CD14-positive monocyte (primary cell): ENCODE results near the gene METTL21A. TPM values are rescaled to one million over a fixed set of nuclear protein-coding genes. Genes with fewer than 3 reads are reported as not detected.
A peak's percentile ranks its signal among the peaks of the same experiment; 100 is the strongest.

Source experiments
- DNase-seq, 3 donors: peaks; one replicate each; pipeline ENCODE4 v3.0.0-alpha.2; 2011 to 2022
- H2AFZ ChIP-seq: 2 replicates; pipeline ENCODE4 v1.6.0; 2012; ENCODE audit warnings: mild to moderate bottlenecking, low read depth, low read length, inconsistent platforms; ENCODE audit not compliant: insufficient read depth, poor library complexity, severe bottlenecking
- H3K27ac ChIP-seq, 2 donors: 1 replicate in 1 of 2; 2 replicates in 1 of 2; pipeline ENCODE4 v1.5.1; 2012 to 2013; ENCODE audit warnings: low read length in 2 of 2, control low read depth in 1 of 2, inconsistent platforms in 1 of 2, low read depth in 1 of 2, mild to moderate bottlenecking in 1 of 2
- H3K27me3 ChIP-seq, 2 donors: one replicate each; pipeline versions ENCODE4 v1.6.0 to v1.6.1; 2011 to 2013; ENCODE audit warnings: low read length in 2 of 2; ENCODE audit not compliant: control insufficient read depth in 2 of 2, insufficient read depth in 2 of 2
- H3K36me3 ChIP-seq, 2 donors: replicated peaks in 1 of 2; 1 replicate in 1 of 2; 2 replicates in 1 of 2; pipeline versions ENCODE4 v1.5.1 to v1.6.1; 2012 to 2013; ENCODE audit warnings: low read length in 2 of 2, control low read depth in 1 of 2, inconsistent platforms in 1 of 2, mild to moderate bottlenecking in 1 of 2; ENCODE audit not compliant: insufficient read depth in 2 of 2, control insufficient read depth in 1 of 2
- H3K4me1 ChIP-seq, 2 donors: 1 replicate in 1 of 2; 2 replicates in 1 of 2; pipeline versions ENCODE4 v1.5.1 to v1.6.1; 2012 to 2013; ENCODE audit warnings: low read length in 2 of 2, control low read depth in 1 of 2, inconsistent platforms in 1 of 2, mild to moderate bottlenecking in 1 of 2, moderate library complexity in 1 of 2; ENCODE audit not compliant: insufficient read depth in 2 of 2, control insufficient read depth in 1 of 2
- H3K4me2 ChIP-seq: replicated peaks from 2 replicates; pipeline ENCODE3; 2012; ENCODE audit warnings: low read length, moderate library complexity, mild to moderate bottlenecking; ENCODE audit not compliant: poor library complexity, severe bottlenecking; ENCODE audit errors: extremely low read depth
- H3K4me3 ChIP-seq, 3 experiments: fragments of 200-600 bp in 1 of 3; sonication (generic) in 1 of 3; replicated peaks in 1 of 3; 1 replicate in 2 of 3; 2 replicates in 1 of 3; pipeline ENCODE4 v1.5.1; 2011 to 2013; ENCODE audit warnings: low read length in 3 of 3, mild to moderate bottlenecking in 3 of 3, control low read depth in 2 of 3, low read depth in 2 of 3, inconsistent platforms in 1 of 3, moderate library complexity in 1 of 3
- H3K79me2 ChIP-seq: 2 replicates; pipeline ENCODE4 v1.6.0; 2012; ENCODE audit warnings: mild to moderate bottlenecking, control low read depth, inconsistent platforms, low read length, moderate library complexity; ENCODE audit not compliant: insufficient read depth
- H3K9ac ChIP-seq: 2 replicates; pipeline ENCODE4 v1.6.0; 2017; ENCODE audit warnings: low read length, mild to moderate bottlenecking; ENCODE audit not compliant: insufficient read depth, poor library complexity, severe bottlenecking
- H3K9me3 ChIP-seq, 2 donors: replicated peaks in 1 of 2; 1 replicate in 1 of 2; 2 replicates in 1 of 2; pipeline versions ENCODE4 v1.5.1 to v1.6.1; 2012 to 2013; ENCODE audit warnings: low read length in 2 of 2, control low read depth in 1 of 2; ENCODE audit not compliant: control insufficient read depth in 1 of 2, insufficient read depth in 1 of 2
- H4K20me1 ChIP-seq: 2 replicates; pipeline ENCODE4 v1.6.0; 2012; ENCODE audit warnings: mild to moderate bottlenecking, low read length, control low read depth, moderate library complexity; ENCODE audit not compliant: insufficient read depth
- H3K27ac Mint-ChIP-seq, 7 donors: one replicate each; pipeline ENCODE4 v1.8.0; 2020; ENCODE audit warnings: mild to moderate bottlenecking in 7 of 7, mixed read lengths in 7 of 7, moderate library complexity in 6 of 7, inconsistent platforms in 2 of 7
- H3K27me3 Mint-ChIP-seq, 3 donors: one replicate each; pipeline ENCODE4 v1.8.0; 2021 to 2022; ENCODE audit warnings: low read depth in 3 of 3, mild to moderate bottlenecking in 3 of 3, mixed read lengths in 3 of 3, moderate library complexity in 3 of 3, inconsistent platforms in 1 of 3
- H3K36me3 Mint-ChIP-seq, 2 donors: one replicate each; pipeline ENCODE4 v1.8.0; 2020; ENCODE audit warnings: mixed read lengths in 2 of 2, inconsistent platforms in 1 of 2, mild to moderate bottlenecking in 1 of 2
- H3K4me1 Mint-ChIP-seq: one replicate; pipeline ENCODE4 v1.8.0; 2020; ENCODE audit warnings: mild to moderate bottlenecking, mixed read lengths
- H3K4me3 Mint-ChIP-seq, 2 donors: one replicate each; pipeline ENCODE4 v1.8.0; 2020; ENCODE audit warnings: mild to moderate bottlenecking in 2 of 2, mixed read lengths in 2 of 2, moderate library complexity in 1 of 2
- H3K9me3 Mint-ChIP-seq, 7 donors: one replicate each; pipeline ENCODE4 v1.8.0; 2020 to 2022; ENCODE audit warnings: mixed read lengths in 7 of 7, mild to moderate bottlenecking in 6 of 7, moderate library complexity in 6 of 7, inconsistent platforms in 2 of 7
- WGBS: methylation state at CpG from one replicate; pipeline ENCODE4 v1.1.5; 2013; ENCODE audit warnings: missing lambda C conversion rate; ENCODE audit not compliant: insufficient coverage; 5-methylcytosine and 5-hydroxymethylcytosine counted together
- intact Hi-C, 2 donors: fragments of 100-400 bp; cut with micrococcal nuclease; formaldehyde crosslinking; loops; one replicate each; pipeline versions ENCODE4 v1.15.0 to v1.15.1; 2023
- polyA plus RNA-seq, 3 donors: library from polyadenylated mRNA; depleted of rRNA in 1 of 3; unstranded in 2 of 3; stranded (reverse) in 1 of 3; fragments of 300-500 nt in 2 of 3; fragments of >200 nt in 1 of 3; fragmentation: Illumina TruSeq in 2 of 3; gene quantifications; 1 replicate in 2 of 3; 2 replicates in 1 of 3; pipeline ENCODE4 v1.2.3, GENCODE V29; 2012 to 2021
- TF ChIP-seq, protein P1 (sequence below): fragments of 200-600 bp; IDR thresholded peaks from one replicate; pipeline ENCODE4 v1.8.0; 2022; ENCODE audit warnings: antibody characterized with exemption, mild to moderate bottlenecking

The METTL21A gene
- polyA plus RNA-seq, 3 donors: 13.5 to 47.0 (median 44.7) TPM

- H2AFZ ChIP-seq: no peak overlapping the region
Measured at GRCh38 chr2:207614824-207615223, 10.4 kb downstream of the METTL21A start.

GRCh38 chr2:207612714-207613113, 12.5 kb downstream of the METTL21A start:
- WGBS: no CpG with 5 or more reads among the region's 4 CpGs

More at GRCh38 chr2:207614824-207615223, 10.4 kb downstream of the METTL21A start:
- Histone ChIP-seq H4K20me1 (no peaks in the 10 kb centered on the region), H3K79me2 (peaks cover 26% of the 10 kb centered on the region), H3K4me1 (peaks cover 8 to 14% of the 10 kb centered on the region in 2 donors), H3K9ac (no peak overlapping the region), H3K9me3 (no peaks in the 10 kb centered on the region), H3K36me3 (peaks cover 31 to 65% of the 10 kb centered on the region in 2 donors), H3K4me2 (no peak overlapping the region), H3K27ac (no peak overlapping the region), H3K27me3 (no peaks in the 10 kb centered on the region), H3K4me3 (no peak overlapping the region)
- no peaks in the 10 kb centered on the region for H3K9me3 Mint-ChIP-seq
- TF ChIP-seq, protein P1, sequence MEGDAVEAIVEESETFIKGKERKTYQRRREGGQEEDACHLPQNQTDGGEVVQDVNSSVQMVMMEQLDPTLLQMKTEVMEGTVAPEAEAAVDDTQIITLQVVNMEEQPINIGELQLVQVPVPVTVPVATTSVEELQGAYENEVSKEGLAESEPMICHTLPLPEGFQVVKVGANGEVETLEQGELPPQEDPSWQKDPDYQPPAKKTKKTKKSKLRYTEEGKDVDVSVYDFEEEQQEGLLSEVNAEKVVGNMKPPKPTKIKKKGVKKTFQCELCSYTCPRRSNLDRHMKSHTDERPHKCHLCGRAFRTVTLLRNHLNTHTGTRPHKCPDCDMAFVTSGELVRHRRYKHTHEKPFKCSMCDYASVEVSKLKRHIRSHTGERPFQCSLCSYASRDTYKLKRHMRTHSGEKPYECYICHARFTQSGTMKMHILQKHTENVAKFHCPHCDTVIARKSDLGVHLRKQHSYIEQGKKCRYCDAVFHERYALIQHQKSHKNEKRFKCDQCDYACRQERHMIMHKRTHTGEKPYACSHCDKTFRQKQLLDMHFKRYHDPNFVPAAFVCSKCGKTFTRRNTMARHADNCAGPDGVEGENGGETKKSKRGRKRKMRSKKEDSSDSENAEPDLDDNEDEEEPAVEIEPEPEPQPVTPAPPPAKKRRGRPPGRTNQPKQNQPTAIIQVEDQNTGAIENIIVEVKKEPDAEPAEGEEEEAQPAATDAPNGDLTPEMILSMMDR: no peak
- DNase-seq: no peak
- peaks cover 32 to 54% of the 10 kb centered on the region in 2 donors for H3K36me3 Mint-ChIP-seq
- H3K4me3 Mint-ChIP-seq: no peak overlapping the region
- peak overlapping the region in 2 of 7 donors; percentile 59 to 67 for H3K27ac Mint-ChIP-seq
- H3K27me3 Mint-ChIP-seq: no peaks in the 10 kb centered on the region
- 100% methylated on average over 2 of the region's 2 CpGs for WGBS
- intact Hi-C loops: no loop called here
- peaks cover 12% of the 10 kb centered on the region for H3K4me1 Mint-ChIP-seq

More at GRCh38 chr2:207612714-207613113, 12.5 kb downstream of the METTL21A start:
- Histone ChIP-seq H3K4me1 (no peaks in the 10 kb centered on the region), H3K79me2 (peaks cover 11% of the 10 kb centered on the region), H3K27me3 (no peaks in the 10 kb centered on the region), H3K9me3 (no peaks in the 10 kb centered on the region), H3K27ac (no peak overlapping the region), H3K9ac (no peak overlapping the region), H4K20me1 (no peaks in the 10 kb centered on the region), H2AFZ (no peak overlapping the region), H3K36me3 (peaks cover 25 to 60% of the 10 kb centered on the region in 2 donors), H3K4me3 (no peak overlapping the region), H3K4me2 (no peak overlapping the region)
- DNase-seq: no peak
- Mint-ChIP-seq H3K36me3 (peaks cover 37 to 53% of the 10 kb centered on the region in 2 donors), H3K4me3 (no peak overlapping the region), H3K27ac (no peak overlapping the region), H3K4me1 (no peaks in the 10 kb centered on the region), H3K9me3 (peaks cover 0 to 4% (median 0%) of the 10 kb centered on the region in 7 donors), H3K27me3 (peaks cover 0 to 1% (median 0%) of the 10 kb centered on the region in 3 donors)
- TF ChIP-seq, protein P1: no peak
- intact Hi-C loops: no loop called here
